ENCODE results near the gene GPC5.

GPC5 gene

GRCh38 chr13:91950803-91951202, 552.4 kb downstream of the GPC5 start:
- DNase-seq (ENCODE audit: low read depth in 1 of 2, low spot score in 1 of 2): no peak

- DNase-seq (ENCODE audit: low read depth in 1 of 2, low spot score in 1 of 2): no peak
Measured at GRCh38 chr13:91955546-91956355, 557.3 kb downstream of the GPC5 start.

- DNase-seq (ENCODE audit: low read depth in 1 of 2, low spot score in 1 of 2): no peak
Measured at GRCh38 chr13:91960947-91961346, 562.5 kb downstream of the GPC5 start.

- no peak for DNase-seq (ENCODE audit: low read depth in 1 of 2, low spot score in 1 of 2)
Measured at GRCh38 chr13:91962946-91963345, 564.5 kb downstream of the GPC5 start.

- no peak for DNase-seq (ENCODE audit: low read depth in 1 of 2, low spot score in 1 of 2)
Measured at GRCh38 chr13:91965511-91965910, 567.1 kb downstream of the GPC5 start.

GRCh38 chr13:91978571-91978970, 580.1 kb downstream of the GPC5 start:
- DNase-seq (ENCODE audit: low read depth in 1 of 2, low spot score in 1 of 2): no peak

GRCh38 chr13:91986761-91987483, 588.5 kb downstream of the GPC5 start:
- no peak for DNase-seq (ENCODE audit: low read depth in 1 of 2, low spot score in 1 of 2)

GRCh38 chr13:91988331-91988730, 589.9 kb downstream of the GPC5 start:
- no peak for DNase-seq (ENCODE audit: low read depth in 1 of 2, low spot score in 1 of 2)

- no peak for DNase-seq (ENCODE audit: low read depth in 1 of 2, low spot score in 1 of 2)
Measured at GRCh38 chr13:92012787-92013186, 614.4 kb downstream of the GPC5 start.

- DNase-seq (ENCODE audit: low read depth in 1 of 2, low spot score in 1 of 2): no peak
Measured at GRCh38 chr13:92017737-92018136, 619.3 kb downstream of the GPC5 start.

- no peak for DNase-seq (ENCODE audit: low read depth in 1 of 2, low spot score in 1 of 2)
Measured at GRCh38 chr13:92028695-92029094, 630.3 kb downstream of the GPC5 start.

- no peak for DNase-seq (ENCODE audit: low read depth in 1 of 2, low spot score in 1 of 2)
Measured at GRCh38 chr13:92029641-92030040, 631.2 kb downstream of the GPC5 start.

- DNase-seq (ENCODE audit: low read depth in 1 of 2, low spot score in 1 of 2): no peak
Measured at GRCh38 chr13:92038905-92039304, 640.5 kb downstream of the GPC5 start.

- no peak for DNase-seq (ENCODE audit: low read depth in 1 of 2, low spot score in 1 of 2)
Measured at GRCh38 chr13:92042522-92042921, 644.1 kb downstream of the GPC5 start.

- DNase-seq (ENCODE audit: low read depth in 1 of 2, low spot score in 1 of 2): no peak
Measured at GRCh38 chr13:92044351-92044750, 645.9 kb downstream of the GPC5 start.

GRCh38 chr13:92054389-92054788, 656.0 kb downstream of the GPC5 start:
- no peak for DNase-seq (ENCODE audit: low read depth in 1 of 2, low spot score in 1 of 2)

GRCh38 chr13:92074658-92075057, 676.2 kb downstream of the GPC5 start:
- no peak for DNase-seq (ENCODE audit: low read depth in 1 of 2, low spot score in 1 of 2)

- DNase-seq (ENCODE audit: low read depth in 1 of 2, low spot score in 1 of 2): no peak
Measured at GRCh38 chr13:92097337-92097903, 699.0 kb downstream of the GPC5 start.

GRCh38 chr13:92101801-92102200, 703.4 kb downstream of the GPC5 start:
- DNase-seq (ENCODE audit: low read depth in 1 of 2, low spot score in 1 of 2): no peak

- DNase-seq (ENCODE audit: low read depth in 1 of 2, low spot score in 1 of 2): no peak
Measured at GRCh38 chr13:92103689-92104153, 705.3 kb downstream of the GPC5 start.

GRCh38 chr13:92122186-92122853, 723.9 kb downstream of the GPC5 start:
- no peak for DNase-seq (ENCODE audit: low read depth in 1 of 2, low spot score in 1 of 2)

GRCh38 chr13:92126399-92126798, 728.0 kb downstream of the GPC5 start:
- DNase-seq (ENCODE audit: low read depth in 1 of 2, low spot score in 1 of 2): no peak

All from activated T-helper 1 cell treated with anti-CD3 and anti-CD28 coated beads, Interleukin-2, amount 50 U/mL, for 16 hours (primary cell).